Superior temporal gyrus (tissue), 1 donor: ENCODE results near the gene FBXO34.
"Not testable (repeated sequence)": the region's sequence is repeated elsewhere in the genome, so short reads cannot be mapped to it uniquely, and the experiment has no call there.

ENCODE experiments used
- DNase-seq: peaks from one replicate; pipeline ENCODE4 v3.0.0-alpha.2; 2016; ENCODE audit errors: extremely low spot score

Gene FBXO34

DNA sequence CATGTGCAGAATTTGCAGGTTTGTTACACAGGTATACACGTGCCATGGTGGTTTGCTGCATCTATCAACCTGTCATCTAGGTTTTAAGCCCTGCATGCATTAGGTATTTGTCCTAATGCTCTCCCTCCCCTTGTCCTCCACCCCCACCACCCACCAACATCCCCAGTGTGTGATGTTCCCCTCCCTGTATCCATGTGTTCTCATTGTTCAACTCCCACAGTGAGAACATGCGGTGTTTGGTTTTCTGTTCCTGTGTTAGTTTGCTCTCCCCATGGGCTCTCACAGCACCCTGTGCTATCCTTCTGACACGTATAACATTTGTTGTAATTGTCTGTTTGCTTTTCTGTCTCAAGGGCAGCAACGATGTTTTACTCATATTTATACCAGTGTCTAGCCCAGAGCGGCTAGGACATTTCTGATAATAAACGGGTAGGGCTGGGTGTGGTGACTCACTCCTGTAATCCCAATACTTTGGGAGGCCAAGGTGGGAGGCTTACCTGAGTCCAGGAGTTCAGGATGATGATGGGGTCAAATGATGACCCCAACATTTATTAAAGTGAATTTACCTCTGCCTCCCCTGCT, 73.5 kb downstream of the FBXO34 start:
- not testable (repeated sequence) for DNase-seq

DNA sequence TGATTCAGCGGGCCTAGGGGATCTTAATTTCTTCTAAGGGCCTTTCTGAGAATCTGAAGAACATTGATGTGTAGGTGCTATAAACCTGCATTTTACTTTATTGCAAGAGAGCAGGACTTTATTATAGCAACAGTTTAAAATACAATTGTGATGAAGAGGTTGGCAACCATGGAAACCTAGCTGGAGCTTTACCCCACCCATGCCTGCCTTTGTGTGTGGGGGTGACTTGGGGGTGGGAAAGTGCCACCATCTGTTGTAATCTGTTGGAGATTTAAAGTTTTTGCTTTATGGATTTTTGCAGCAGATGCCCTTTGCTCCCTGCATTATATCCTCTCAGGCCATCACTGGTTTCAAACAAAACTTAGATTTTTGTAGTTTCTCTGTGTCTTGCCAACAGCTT, 75.8 kb downstream of the FBXO34 start:
- DNase-seq, result no peak

DNA sequence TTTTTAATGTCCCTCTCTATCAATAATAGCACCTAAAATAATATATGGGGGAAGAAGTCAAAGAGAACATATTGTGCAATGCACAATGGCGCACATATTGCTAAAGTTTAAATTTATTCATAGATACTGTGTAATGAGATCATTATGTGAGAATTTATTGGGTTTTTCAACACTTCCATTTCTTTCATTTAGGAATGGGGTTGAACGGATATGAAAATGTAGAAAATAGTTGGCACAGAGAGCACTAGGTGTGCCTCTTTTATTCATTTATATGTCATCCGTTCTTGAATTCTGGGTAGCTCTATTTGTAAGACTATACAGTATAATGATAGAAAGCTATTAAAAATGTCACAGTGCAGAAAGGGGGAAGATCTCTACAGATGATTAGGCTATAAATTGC, 76.5 kb downstream of the FBXO34 start:
- DNase-seq, result no peak

DNA sequence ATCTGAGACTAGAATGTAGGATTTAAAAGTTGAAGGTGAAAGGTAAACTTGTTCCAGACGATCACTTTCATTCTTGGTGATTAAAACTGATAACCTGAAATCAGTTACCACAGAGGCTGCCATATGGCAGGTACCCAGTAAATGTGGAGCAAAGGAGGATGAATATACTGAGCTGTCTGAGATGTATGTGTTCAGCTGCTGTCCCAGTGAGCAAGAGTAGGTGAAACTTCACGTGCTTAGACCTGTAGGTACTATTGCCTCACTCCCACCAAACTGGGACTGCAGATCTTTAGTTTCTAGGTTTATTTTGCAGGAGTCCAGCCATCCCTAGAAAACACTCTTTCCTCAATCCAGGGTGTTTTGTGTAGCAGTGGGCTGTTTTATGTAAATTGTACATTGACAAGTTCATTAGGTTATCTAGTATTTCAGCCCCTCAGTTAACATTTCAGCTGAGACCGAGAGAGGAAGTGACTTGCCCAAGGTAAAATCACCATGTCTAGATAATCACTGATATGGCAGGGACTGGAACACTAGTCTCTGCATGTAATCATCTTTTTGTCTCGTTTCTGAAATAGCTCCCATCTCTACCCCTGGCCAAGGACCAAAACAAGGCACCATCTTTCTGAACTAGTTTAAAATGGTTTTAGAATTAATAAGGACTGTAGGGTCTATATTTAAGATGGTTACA, 77.7 kb downstream of the FBXO34 start:
- peak; percentile 11 for DNase-seq

DNA sequence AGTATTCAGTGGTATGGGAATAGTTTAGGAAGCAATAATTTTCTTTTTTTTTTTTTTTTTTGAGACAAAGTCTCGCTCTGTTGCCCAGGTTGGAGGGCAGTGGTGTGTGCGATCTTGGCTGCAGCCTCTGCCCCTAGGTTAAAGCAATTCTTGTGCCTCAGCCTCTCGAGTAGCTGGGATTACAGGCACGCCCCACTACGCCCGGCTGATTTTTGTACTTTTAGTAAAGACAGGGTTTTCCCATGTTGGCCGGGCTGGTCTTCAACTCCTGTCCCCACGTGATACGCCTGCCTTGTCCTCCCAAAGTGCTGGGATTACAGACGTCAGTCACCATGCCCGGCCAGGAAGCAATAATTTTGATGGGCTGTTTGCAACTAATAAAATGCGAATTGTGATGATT, 78.3 kb downstream of the FBXO34 start:
- DNase-seq, result no peak

DNA sequence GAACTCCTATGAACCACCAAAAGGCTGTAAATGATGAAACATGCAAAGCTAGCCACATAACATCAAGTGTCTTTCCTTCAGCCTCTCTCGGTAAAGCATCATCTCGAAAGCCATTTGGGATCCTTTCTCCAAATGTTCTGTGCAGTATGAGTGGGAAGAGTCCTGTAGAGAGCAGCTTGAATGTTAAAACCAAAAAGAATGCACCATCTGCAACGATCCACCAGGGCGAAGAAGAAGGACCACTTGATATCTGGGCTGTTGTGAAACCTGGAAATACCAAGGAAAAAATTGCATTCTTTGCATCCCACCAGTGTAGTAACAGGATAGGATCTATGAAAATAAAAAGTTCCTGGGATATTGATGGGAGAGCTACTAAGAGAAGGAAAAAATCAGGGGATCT, 79.2 kb downstream of the FBXO34 start:
- peak; percentile 44 for DNase-seq

DNA sequence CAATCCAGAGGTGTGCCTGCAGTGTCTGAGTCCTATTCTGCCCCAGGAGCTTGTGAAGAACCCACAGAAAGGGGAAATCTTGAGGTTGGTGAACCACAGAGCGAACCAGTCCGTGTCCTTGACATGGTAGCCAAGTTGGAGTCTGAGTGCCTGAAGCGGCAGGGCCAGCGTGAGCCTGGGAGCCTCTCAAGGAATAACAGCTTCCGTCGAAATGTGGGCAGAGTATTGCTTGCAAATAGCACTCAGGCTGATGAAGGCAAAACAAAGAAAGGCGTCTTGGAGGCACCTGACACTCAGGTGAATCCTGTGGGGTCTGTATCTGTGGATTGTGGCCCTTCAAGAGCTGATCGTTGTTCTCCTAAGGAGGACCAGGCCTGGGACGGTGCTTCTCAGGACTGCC, 79.9 kb downstream of the FBXO34 start:
- DNase-seq, result no peak

DNA sequence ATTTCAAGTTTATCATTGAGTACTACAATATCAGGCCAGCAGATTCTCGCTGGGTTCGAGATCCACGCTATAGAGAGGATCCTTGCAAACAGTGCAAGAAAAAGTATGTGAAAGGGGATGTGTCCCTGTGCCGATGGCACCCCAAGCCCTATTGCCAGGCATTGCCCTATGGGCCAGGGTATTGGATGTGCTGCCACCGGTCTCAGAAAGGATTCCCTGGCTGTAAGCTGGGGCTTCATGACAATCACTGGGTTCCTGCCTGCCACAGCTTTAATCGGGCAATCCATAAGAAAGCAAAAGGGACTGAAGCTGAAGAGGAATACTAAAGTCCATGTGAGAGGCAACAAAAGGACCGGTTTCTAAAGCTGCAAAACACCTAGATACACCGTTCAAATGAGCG, 81.0 kb downstream of the FBXO34 start:
- DNase-seq, result no peak

DNA sequence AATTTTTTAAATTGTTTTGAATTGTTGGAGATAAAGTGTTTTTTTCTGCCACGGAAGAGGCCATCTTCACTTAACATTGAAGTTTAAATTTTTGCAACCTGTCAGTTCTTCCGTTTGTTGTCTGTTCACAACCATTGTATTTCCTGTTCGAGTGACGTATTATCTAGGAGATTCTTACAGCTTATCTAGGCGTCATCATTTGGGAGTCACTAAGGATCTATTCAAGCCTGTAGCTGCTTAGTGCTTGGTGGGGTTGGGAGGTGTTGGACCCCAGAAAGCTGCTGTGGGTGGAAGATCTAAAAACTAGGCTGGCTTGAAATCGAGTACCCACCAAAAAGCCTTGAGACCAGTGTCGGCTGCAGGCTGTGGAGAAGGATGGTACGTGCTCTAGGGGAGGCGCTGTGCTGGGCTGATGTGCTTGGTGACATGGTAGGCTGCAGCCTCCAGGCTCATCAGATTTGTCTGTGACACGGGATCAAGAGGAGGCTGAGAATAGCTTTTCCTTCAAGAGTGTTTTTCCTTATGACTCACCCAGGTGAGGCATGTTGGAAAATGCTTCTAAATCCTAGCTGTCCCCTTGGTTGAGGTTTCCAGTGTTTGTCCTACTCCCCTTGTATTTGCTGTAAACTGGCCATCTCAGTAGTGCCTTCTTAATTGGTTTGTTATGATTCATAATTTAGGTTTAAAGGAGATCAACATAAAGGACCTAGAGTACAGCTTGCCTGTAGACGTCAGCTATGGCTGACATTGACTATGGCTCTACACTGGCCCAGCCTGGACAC, 82.7 kb downstream of the FBXO34 start:
- no peak for DNase-seq

DNA sequence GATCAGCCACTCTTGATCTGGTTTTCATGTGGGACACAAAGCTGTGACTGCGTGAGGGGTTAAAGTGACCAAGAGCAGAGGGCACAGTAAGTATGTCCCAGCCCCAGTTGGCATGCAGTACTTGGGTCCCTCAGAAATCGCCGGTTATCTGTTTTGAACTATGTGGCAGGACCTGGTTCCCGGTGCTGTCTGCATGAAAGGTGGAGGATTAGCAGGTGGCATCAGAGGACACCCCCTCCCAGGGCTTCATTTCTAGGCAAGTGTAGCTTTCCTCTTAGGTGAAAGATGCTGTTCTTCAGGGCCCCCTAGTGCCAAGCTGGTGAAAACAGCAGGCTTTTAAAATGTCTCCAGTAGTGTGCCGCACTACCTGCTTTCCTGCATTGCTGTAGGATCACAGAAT, 83.3 kb downstream of the FBXO34 start:
- peak; percentile 78 for DNase-seq

DNA sequence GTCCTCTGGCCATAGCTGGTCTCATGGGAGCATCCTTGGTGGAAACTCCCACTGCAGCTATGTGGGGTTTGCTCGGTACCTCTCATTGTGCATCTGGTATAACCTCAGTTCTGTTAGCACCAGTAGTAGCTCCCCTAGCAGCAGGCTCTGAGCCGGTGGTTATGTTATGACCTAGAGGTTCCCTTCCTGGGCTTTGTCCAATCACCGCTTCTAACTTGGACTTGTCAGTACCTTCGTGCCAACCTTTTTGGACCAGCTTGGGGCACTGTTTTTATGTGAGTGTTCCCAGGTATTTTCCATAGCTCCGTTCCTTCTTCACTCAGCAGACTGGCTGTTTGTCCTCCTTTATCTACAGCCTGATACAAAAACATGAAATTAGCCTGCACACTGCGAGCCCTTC, 84.7 kb downstream of the FBXO34 start:
- peak; percentile 15 for DNase-seq

DNA sequence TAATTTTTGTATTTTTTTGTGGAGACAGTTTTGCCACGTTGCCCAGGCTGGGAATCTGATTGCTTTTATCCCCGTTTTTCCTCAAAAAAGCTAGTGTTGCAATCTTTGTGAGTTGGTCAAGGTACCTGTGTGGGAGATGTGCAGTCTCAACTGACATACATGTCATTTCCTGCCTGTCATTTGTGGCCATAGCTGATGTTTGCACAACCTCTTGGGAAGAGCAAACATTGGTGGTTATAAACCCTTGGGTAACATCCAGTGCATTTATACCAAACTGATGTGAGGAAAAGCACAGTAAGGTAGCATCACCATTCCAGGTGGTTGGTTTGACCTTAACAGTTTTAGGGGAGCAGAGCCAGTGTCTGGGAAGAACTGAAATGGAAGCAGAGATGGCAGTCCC, 85.7 kb downstream of the FBXO34 start:
- no peak for DNase-seq

DNA sequence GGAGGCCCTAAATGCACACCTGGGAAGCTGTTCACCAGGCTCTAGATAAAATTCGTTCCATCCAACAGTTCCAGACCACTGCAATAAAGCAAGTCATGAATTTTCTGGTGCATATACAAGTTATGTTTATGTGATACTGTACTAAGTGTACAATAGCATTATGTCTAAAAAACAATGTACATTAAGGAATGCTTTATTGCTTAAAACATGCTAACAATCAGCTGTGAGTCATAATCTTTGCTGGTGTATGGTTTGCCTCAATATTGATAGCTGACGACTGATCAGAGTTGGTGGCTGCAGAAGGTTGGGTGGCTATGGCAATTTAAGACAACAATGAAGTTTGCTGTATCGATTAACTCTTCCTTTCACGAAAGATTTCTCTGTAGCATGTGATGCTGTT, 88.1 kb downstream of the FBXO34 start:
- DNase-seq, result no peak

DNA sequence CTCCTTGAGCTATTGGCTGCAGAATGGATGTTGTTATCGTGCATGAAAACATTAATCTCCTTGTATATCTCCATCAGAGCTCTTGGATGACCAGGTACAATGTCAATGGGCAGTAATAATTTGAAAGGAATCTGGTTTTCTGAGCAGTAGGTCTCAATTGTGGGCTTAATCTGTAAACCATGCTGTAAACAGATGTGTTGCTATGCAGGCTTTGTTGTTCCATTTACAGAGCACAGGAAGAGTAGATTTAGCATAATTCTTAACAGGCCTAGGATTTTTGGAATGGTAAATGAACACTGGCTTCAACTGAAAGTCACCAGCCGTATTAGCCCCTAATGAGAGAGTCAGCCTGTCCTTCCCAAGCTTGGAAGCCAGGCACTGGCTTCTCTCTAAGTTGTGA, 90.0 kb downstream of the FBXO34 start:
- DNase-seq, result no peak

DNA sequence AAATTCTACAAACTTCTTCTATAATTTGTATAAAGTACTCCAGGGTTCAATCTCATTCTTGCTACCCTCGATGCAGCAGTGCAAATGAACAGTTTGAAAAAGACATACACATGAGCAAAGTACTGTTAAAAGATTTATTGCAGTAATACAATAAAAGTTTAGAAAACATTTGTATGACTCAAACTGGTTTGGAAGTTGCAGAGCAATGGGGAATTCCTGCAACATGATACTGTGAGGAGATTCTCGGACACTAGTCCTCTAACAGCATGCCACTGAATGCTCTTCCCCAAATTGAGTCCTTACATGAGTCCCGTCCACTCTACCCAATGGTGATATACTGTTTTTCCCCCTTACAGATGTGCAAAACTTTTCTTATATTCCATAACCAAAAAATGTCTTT, 95.0 kb downstream of the FBXO34 start:
- no peak for DNase-seq

DNA sequence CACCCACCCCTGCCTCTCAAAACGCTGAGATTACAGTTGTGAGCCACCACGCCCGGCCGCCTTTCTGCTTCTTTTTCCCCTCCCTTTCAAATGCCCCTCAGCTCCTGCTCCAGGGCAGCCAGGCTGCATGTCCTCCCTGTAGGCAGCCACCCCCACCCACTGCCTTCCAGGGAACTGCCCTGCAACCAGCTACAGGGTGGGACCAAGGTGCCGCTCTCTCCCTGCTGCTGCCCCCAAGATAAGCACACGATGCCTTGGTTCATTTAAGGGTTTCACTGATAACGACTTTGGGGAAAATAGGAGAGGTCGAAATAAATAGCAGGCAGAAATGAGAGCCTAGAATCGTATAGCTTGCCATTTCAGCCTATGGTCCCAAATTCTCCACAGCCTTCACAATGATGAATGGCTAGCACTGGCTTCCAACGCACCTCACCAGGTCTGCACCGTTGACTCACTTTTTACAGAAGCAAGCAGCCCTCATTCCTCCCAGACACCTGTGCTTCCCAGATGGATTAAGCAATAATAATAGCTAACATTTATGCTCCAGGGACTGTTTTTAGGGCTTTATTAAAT, 99.7 kb downstream of the FBXO34 start:
- DNase-seq, result no peak

DNA sequence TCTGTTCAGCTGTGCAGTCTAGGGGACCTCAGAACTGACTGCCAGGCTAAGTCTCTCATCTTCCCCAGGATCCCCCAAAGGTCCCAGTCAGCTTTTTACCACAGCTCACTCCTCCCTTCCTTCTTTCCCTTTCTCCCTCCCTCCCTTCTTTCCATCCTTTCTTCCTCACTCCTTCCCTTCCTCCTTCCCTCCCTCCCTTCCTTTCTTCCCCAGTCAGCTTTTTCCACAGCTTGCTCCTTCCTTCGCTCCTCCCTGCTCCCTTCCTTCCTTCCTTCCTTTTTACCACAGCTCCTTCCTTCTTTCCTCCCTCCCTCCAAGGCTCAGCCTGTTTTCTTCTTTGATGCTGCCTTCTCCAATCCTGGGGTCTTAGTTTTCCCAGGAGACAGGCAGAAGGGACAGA, 101.2 kb downstream of the FBXO34 start:
- DNase-seq, result no peak

DNA sequence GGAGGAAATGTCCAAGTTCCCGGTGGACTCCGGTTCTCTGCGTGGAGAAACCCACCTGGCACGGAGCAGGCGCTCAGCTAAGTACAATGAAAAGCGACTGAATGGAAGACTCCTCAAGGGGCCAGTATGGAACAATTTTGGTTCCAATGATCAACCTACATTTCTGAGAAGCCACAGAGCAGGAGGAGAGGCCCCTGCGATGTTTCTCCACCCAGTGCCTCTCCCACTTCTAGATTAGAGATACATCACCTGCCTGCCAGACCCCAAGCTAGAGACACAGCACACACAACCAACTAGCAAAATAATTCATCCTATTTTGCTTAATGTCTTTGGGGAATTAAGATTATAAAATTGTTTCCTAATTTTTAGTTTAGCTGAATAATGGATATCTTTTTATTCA, 101.6 kb downstream of the FBXO34 start:
- no peak for DNase-seq

DNA sequence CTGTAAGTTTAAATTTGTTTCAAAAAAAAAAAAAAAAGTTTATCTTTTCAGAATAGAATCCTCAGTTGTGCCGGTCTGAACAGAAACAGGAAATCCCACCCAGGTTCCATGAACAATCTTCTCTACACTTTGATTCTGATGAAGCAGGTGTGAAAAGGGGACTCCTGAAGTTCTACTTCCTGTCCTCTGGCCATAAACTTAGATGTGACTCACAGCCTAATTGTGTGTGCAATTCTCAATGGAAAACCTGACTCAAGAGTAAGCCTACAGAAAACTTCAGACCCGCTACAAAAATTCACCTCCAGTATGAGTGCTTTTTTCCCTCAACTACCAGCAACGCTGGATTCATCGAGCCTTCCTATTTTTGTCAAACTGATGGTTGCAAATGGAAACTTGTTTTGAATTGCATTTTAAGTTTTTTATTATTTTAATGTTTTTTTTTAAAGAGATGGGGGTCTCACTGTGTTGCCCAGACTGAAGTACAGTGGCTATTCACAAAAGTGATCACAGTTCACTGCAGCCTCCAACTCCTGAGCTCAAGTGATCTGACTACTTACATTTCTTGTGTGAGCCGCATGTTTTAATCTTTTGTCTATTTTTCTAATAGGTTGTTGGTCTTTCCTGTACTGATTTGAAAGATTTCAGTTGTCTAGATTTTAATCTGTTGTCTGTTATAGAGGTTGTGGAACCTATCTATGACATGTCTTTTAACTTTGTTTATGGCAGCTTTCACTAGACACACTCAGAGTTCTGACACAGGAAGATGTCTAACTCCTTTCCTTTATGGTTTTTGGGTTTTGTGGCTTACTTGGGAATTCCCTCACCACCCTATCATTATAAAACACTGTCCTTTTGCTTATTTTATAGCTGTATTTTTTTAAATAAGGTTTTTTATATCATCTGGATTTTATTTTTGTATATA, 102.8 kb downstream of the FBXO34 start:
- no peak for DNase-seq

DNA sequence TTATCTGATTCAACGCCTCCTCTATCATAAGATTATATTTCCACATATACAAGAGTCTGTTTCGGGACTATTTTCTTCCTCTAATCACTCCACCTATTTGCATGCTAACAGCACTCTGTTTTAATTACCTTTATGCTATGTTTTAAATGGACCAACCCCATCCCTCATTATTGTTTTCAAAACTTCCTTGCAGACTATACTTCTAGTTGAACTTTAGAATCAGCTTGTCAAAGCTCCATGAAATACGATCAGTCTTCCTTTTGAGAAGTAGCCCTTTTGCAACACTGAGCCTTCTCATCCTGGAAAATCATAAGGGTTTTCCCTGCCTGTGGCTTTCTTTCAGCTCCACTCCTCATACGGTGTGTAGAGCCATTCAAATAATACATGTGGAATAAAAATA, 103.5 kb downstream of the FBXO34 start:
- DNase-seq, result no peak

DNA sequence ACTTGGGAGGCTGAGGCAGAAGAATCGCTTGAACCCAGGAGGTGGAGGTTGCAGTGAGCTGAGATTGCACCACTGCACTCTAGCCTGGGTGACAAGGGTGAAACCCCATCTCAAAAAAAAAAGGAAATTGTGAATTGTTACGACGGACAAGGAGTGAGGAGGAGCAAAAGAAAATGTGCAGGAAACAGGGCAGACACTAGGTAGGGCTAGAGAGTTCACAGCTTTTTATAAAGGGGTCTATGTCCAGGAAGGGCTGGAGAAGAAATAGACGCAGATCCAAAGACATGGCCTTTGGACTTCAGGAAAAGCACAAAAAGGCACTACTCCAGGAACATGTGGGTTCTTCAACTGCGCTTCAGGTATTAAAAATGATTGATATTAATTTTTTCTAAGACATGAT, 106.0 kb downstream of the FBXO34 start:
- DNase-seq, result no peak

DNA sequence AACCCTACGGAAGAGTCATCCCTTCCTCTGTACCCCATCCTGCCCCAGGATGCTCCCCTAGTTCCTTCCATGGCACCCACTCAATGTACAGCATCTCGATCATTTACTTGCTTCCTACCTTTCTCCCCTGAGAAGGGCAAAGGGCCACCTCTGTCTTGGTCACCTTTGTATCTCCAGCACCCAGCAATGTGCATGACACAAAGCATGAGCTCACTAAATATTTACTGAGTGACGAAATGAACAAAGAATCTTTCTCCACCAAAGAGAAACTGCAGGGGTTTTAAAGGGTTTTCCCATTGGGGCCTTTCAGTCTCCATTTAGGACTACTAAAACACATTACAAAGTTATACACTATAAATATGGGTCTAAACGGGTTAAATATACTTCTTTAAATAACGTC, 109.8 kb downstream of the FBXO34 start:
- DNase-seq, result no peak
